Natural killer cell (primary cell): ENCODE measurements around the gene PRSS50. TPM values are rescaled to one million over a fixed set of nuclear protein-coding genes. Genes with fewer than 3 reads are reported as not detected.

ENCODE experiments used
- ATAC-seq, 3 donors: fragments of 150-1000 bp in 2 of 3; fragments of 200-7000 bp in 1 of 3; cut with Tn5 transposase; 1 replicate in 1 of 3; 2 replicates in 2 of 3; pipeline ENCODE4 v1.10.0; 2021; ENCODE audit warnings: mild to moderate bottlenecking in 2 of 3, moderate library complexity in 2 of 3
- DNase-seq, 2 donors: peaks; one replicate each; pipeline versions ENCODE4 v3.0.0 to v3.0.0-alpha.2; 2013 to 2021; ENCODE audit warnings: mixed read lengths in 1 of 2
- H3K27ac ChIP-seq: one replicate; pipeline ENCODE4 v1.5.1; 2013; ENCODE audit warnings: mild to moderate bottlenecking, low read length
- H3K27me3 ChIP-seq: one replicate; pipeline ENCODE4 v1.6.1; 2013; ENCODE audit warnings: low read length; ENCODE audit not compliant: control insufficient read depth, insufficient read depth
- H3K36me3 ChIP-seq: one replicate; pipeline ENCODE4 v1.6.1; 2013; ENCODE audit warnings: low read length; ENCODE audit not compliant: control insufficient read depth, insufficient read depth
- H3K4me1 ChIP-seq: one replicate; pipeline ENCODE4 v1.6.1; 2013; ENCODE audit warnings: low read length; ENCODE audit not compliant: control insufficient read depth, insufficient read depth
- H3K4me3 ChIP-seq: one replicate; pipeline ENCODE4 v1.5.1; 2013; ENCODE audit warnings: low read length
- H3K9me3 ChIP-seq: one replicate; pipeline ENCODE4 v1.6.1; 2013; ENCODE audit warnings: low read length; ENCODE audit not compliant: control insufficient read depth, insufficient read depth
- H3K27ac Mint-ChIP-seq, 2 donors: one replicate each; pipeline ENCODE4 v1.8.0; 2022; ENCODE audit warnings: mild to moderate bottlenecking in 2 of 2, mixed read lengths in 2 of 2, moderate library complexity in 1 of 2
- H3K27me3 Mint-ChIP-seq, 2 donors: one replicate each; pipeline ENCODE4 v1.8.0; 2022; ENCODE audit warnings: low read depth in 2 of 2, mixed read lengths in 2 of 2
- H3K36me3 Mint-ChIP-seq: one replicate; pipeline ENCODE4 v1.8.0; 2022; ENCODE audit warnings: mixed read lengths
- H3K4me1 Mint-ChIP-seq, 2 donors: one replicate each; pipeline ENCODE4 v1.8.0; 2022; ENCODE audit warnings: mixed read lengths in 2 of 2
- H3K4me3 Mint-ChIP-seq: one replicate; pipeline ENCODE4 v1.8.0; 2022; ENCODE audit warnings: mild to moderate bottlenecking, moderate library complexity, mixed read lengths
- H3K9me3 Mint-ChIP-seq, 2 donors: one replicate each; pipeline ENCODE4 v1.8.0; 2022; ENCODE audit warnings: mixed read lengths in 2 of 2
- WGBS: methylation state at CpG from one replicate; pipeline ENCODE4 v1.1.7; 2013; ENCODE audit warnings: missing lambda C conversion rate; ENCODE audit not compliant: insufficient coverage; 5-methylcytosine and 5-hydroxymethylcytosine counted together
- intact Hi-C: fragments of 100-400 bp; cut with micrococcal nuclease; formaldehyde crosslinking; loops from one replicate; pipeline ENCODE4 v1.14.2; 2022
- total RNA-seq, 4 donors: library from RNA; stranded (reverse); fragments of 120-200 nt in 1 of 4; gene quantifications; one replicate each; pipeline versions ENCODE4 v1.2.3 to v1.2.4, GENCODE V29; 2013 to 2022
- TF ChIP-seq, protein P1 (sequence below): fragments of 200-600 bp; IDR thresholded peaks from one replicate; pipeline ENCODE4 v1.8.0; 2022; ENCODE audit warnings: antibody characterized with exemption

The PRSS50 gene, protein sequence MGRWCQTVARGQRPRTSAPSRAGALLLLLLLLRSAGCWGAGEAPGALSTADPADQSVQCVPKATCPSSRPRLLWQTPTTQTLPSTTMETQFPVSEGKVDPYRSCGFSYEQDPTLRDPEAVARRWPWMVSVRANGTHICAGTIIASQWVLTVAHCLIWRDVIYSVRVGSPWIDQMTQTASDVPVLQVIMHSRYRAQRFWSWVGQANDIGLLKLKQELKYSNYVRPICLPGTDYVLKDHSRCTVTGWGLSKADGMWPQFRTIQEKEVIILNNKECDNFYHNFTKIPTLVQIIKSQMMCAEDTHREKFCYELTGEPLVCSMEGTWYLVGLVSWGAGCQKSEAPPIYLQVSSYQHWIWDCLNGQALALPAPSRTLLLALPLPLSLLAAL
- total RNA-seq, result under 1 TPM in 1 of 3 donors, not detected in 2; 0.16 TPM
- total RNA-seq (2013), result not detected

DNA sequence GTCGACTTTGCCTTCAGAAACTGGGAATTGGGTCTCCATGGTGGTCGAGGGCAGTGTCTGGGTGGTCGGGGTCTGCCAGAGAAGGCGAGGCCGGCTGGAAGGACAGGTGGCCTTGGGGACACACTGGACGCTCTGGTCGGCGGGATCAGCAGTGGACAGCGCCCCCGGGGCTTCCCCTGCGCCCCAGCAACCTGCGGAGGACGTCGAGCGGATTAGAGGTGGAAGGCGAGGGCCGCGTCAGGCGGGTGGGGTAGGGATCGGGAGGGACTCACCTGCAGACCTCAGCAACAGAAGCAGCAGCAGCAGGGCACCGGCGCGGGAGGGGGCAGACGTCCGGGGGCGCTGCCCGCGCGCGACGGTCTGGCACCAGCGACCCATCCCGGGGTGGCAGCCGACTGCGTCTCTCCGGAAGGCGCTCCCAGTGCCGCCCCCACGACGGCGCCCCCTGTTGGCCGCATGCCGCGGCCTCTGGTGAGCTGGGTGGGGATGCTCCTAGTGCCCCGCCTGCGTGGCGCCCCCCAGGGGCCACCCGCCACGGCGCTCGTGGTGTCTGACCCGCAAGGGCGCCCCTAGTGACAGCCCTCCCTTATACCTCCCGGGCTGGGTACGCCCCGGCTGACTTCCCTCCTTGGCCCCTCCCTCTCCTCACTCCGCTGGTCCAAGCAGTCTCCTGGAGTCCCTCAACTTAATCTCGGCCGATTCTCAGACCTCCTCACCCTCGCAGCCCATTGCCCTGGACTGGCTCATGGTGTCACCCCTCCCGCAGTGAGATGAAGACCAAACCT is at the start of gene PRSS50:
Gene PRSS50, minus strand, starts transcription at position 423 of the 785 bp plus-strand sequence. Its CDS starts 45 bp downstream, at position 378.
- TF ChIP-seq, protein P1, sequence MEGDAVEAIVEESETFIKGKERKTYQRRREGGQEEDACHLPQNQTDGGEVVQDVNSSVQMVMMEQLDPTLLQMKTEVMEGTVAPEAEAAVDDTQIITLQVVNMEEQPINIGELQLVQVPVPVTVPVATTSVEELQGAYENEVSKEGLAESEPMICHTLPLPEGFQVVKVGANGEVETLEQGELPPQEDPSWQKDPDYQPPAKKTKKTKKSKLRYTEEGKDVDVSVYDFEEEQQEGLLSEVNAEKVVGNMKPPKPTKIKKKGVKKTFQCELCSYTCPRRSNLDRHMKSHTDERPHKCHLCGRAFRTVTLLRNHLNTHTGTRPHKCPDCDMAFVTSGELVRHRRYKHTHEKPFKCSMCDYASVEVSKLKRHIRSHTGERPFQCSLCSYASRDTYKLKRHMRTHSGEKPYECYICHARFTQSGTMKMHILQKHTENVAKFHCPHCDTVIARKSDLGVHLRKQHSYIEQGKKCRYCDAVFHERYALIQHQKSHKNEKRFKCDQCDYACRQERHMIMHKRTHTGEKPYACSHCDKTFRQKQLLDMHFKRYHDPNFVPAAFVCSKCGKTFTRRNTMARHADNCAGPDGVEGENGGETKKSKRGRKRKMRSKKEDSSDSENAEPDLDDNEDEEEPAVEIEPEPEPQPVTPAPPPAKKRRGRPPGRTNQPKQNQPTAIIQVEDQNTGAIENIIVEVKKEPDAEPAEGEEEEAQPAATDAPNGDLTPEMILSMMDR, result peak; percentile 27
- Histone ChIP-seq H3K4me3 (no peak within 1 kb of the TSS), H3K9me3 (no peaks in the 10 kb centered on the region), H3K36me3 (no peaks in the 10 kb centered on the region), H3K27ac (no peak within 1 kb of the TSS), H3K27me3 (peaks cover 2% of the 10 kb centered on the region), H3K4me1 (no peaks in the 10 kb centered on the region)
- peaks cover 0 to 18% of the 10 kb centered on the region in 2 donors for H3K27me3 Mint-ChIP-seq
- WGBS, result 68% methylated on average over 61 of the region's 61 CpGs
- H3K9me3 Mint-ChIP-seq, result peaks cover 0 to 3% of the 10 kb centered on the region in 2 donors
- ATAC-seq, result peak in 2 of 3 donors; percentile 67 to 71
- H3K36me3 Mint-ChIP-seq, result no peaks in the 10 kb centered on the region
- intact Hi-C loops, result no loop called here
- H3K27ac Mint-ChIP-seq, result no peak within 1 kb of the TSS
- H3K4me3 Mint-ChIP-seq, result no peak within 1 kb of the TSS
- H3K4me1 Mint-ChIP-seq, result peaks cover 0 to 4% of the 10 kb centered on the region in 2 donors
- DNase-seq, result peak in 1 of 2 donors; percentile 26

DNA sequence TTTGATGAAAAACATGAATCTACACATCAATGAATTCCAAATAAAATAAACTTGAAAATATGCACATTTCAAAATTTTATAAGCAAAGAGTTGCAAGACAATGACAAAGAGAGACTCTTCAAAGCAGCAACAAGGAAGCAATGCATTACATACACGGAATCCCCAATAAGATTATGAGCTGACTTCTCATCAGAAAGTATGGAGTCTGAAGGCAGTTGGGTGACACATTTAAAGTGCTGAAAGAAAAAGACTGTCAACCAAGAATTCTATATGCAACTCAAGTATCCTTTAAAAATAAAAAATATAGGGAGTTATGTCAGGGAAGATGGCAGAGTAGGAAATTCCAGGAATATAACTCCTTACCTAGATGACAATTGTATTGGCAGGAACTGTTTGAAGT is 46.5 kb upstream of the PRSS50 start:
- 100% methylated on average over 1 of the region's 1 CpG for WGBS
- no peaks in the 10 kb centered on the region for H3K4me1 Mint-ChIP-seq
- intact Hi-C loops, result no loop called here

DNA sequence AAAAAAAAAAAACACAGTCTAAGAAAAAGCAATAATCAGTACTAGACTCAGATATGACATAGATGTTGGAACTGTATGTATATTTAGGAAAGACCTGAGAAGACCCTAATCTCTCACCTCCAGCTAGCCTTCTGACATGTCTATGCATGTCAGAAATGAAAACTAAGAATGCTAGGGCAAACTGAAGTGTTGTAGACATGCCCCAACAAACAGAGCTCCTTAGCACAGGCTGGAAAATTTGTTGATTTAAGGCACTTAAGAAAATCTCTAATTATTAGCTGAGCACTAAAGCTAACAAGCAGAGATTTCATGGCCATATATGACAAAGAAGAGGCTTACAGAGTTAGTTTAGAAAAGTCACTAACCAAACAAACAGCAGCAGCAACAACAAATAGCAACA is 45.5 kb upstream of the PRSS50 start:
- Histone ChIP-seq H3K4me1 (no peaks in the 10 kb centered on the region), H3K36me3 (no peaks in the 10 kb centered on the region), H3K27me3 (peaks cover 4% of the 10 kb centered on the region), H3K27ac (no peak overlapping the region), H3K4me3 (no peak overlapping the region), H3K9me3 (peaks cover 20% of the 10 kb centered on the region)
- no peaks in the 10 kb centered on the region for H3K4me1 Mint-ChIP-seq
- DNase-seq, result no peak
- ATAC-seq, result no peak
- TF ChIP-seq, protein P1, result no peak
- H3K4me3 Mint-ChIP-seq, result no peak overlapping the region
- intact Hi-C loops, result no loop called here
- H3K9me3 Mint-ChIP-seq, result peaks cover 2 to 6% of the 10 kb centered on the region in 2 donors
- H3K27me3 Mint-ChIP-seq, result peaks cover 6 to 29% of the 10 kb centered on the region in 2 donors
- peaks cover 18% of the 10 kb centered on the region for H3K36me3 Mint-ChIP-seq
- no peak overlapping the region for H3K27ac Mint-ChIP-seq

More for the DNA sequence above, 46.5 kb upstream of the PRSS50 start:
- H3K36me3 Mint-ChIP-seq, result peaks cover 18% of the 10 kb centered on the region
- no peaks in the 10 kb centered on the region for H3K36me3 ChIP-seq
- H3K27ac ChIP-seq, result no peak overlapping the region
- H3K4me3 ChIP-seq, result no peak overlapping the region
- H3K4me1 ChIP-seq, result no peaks in the 10 kb centered on the region
- DNase-seq, result no peak
- H3K9me3 ChIP-seq, result peaks cover 23% of the 10 kb centered on the region
- TF ChIP-seq, protein P1, result no peak
- H3K27me3 Mint-ChIP-seq, result peaks cover 8 to 27% of the 10 kb centered on the region in 2 donors
- H3K27ac Mint-ChIP-seq, result no peak overlapping the region
- H3K27me3 ChIP-seq, result peaks cover 4% of the 10 kb centered on the region
- no peak for ATAC-seq
- peaks cover 2 to 6% of the 10 kb centered on the region in 2 donors for H3K9me3 Mint-ChIP-seq
- H3K4me3 Mint-ChIP-seq, result no peak overlapping the region
